Glutamatergic neuron (in vitro differentiated cells): ENCODE measurements around the gene TUBGCP2. TPM values are rescaled to one million over a fixed set of nuclear protein-coding genes. Genes with fewer than 3 reads are reported as not detected.
"Not testable (repeated sequence)": the region's sequence is repeated elsewhere in the genome, so short reads cannot be mapped to it uniquely, and the experiment has no call there.

Experiments
- DNase-seq: peaks from one replicate; pipeline ENCODE4 v3.0.0; 2022
- H3K27ac Mint-ChIP-seq: one replicate; pipeline ENCODE4 v1.8.0; 2020; ENCODE audit warnings: mild to moderate bottlenecking, mixed read lengths, inconsistent platforms; ENCODE audit not compliant: unreplicated experiment
- H3K27me3 Mint-ChIP-seq: one replicate; pipeline ENCODE4 v1.8.0; 2020; ENCODE audit warnings: mild to moderate bottlenecking, moderate library complexity, mixed read lengths, inconsistent platforms; ENCODE audit not compliant: unreplicated experiment
- H3K36me3 Mint-ChIP-seq: one replicate; pipeline ENCODE4 v1.8.0; 2020; ENCODE audit warnings: mild to moderate bottlenecking, mixed read lengths, inconsistent platforms; ENCODE audit not compliant: unreplicated experiment
- H3K4me1 Mint-ChIP-seq: one replicate; pipeline ENCODE4 v1.8.0; 2020; ENCODE audit warnings: mild to moderate bottlenecking, low read depth, mixed read lengths, inconsistent platforms; ENCODE audit not compliant: unreplicated experiment
- H3K4me3 Mint-ChIP-seq: one replicate; pipeline ENCODE4 v1.8.0; 2020; ENCODE audit warnings: mild to moderate bottlenecking, mixed read lengths, inconsistent platforms; ENCODE audit not compliant: unreplicated experiment
- H3K9me3 Mint-ChIP-seq: one replicate; pipeline ENCODE4 v1.8.0; 2020; ENCODE audit warnings: mild to moderate bottlenecking, moderate library complexity, mixed read lengths, inconsistent platforms; ENCODE audit not compliant: unreplicated experiment
- total RNA-seq: library from RNA; stranded (reverse); fragmentation: NEBNext Ultra II Directional; extraction: Animal tissue kit (Norgen Biotek cat#: 25700); gene quantifications from one replicate; pipeline ENCODE4 v1.2.1, GENCODE V29; 2021; ENCODE audit not compliant: unreplicated experiment
- TF ChIP-seq, protein P1 (sequence below): fragments of 200-600 bp; sonication (generic); IDR thresholded peaks from one replicate; pipeline ENCODE4 v1.5.0; 2021; ENCODE audit not compliant: partially characterized antibody, unreplicated experiment

TUBGCP2 gene
- total RNA-seq, 1 donor from 2014 or later, result 61.4 TPM

DNA sequence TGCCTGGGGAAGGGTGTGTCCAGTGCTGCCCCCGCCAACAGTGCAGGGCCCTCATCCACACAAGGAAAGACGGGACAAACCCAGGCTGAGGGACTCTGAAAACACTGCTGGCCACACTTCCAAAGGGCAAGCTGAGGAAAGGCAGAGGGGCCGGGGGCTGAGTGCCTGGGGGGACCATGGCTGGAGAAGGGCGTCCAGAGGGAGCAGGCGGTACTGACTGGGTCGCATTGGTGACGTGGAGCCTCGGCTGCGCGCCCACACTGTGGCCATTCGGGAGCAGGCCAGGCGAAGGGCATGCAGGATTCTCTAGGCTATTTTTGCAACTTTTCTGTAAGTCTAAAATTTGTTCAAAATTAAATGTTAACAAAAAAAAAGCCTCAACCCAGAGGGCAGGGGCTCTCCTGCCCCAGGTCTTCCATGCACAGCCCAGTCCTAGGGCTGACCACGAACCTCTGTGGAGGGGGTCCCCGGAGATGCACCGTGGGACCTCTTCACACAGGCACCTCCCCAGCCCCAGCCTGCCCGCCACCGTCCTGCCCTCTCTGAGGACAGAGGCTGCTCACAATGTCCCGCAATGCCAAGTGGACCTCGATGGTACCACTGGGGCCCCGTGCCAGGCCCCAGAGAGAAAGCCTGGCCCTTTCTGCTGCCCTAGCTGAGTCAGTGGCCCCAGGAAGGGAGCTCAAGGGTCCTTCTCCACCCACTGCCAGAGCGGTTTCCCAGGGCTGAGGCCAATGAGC lies 42.4 kb downstream of the TUBGCP2 start:
- Mint-ChIP-seq H3K27ac (no peak overlapping the region), H3K4me1 (peaks cover 7% of the 10 kb centered on the region), H3K36me3 (no peaks in the 10 kb centered on the region), H3K27me3 (peaks cover 11% of the 10 kb centered on the region), H3K4me3 (no peak overlapping the region), H3K9me3 (no peaks in the 10 kb centered on the region)
- no peak for DNase-seq
- TF ChIP-seq, protein P1, sequence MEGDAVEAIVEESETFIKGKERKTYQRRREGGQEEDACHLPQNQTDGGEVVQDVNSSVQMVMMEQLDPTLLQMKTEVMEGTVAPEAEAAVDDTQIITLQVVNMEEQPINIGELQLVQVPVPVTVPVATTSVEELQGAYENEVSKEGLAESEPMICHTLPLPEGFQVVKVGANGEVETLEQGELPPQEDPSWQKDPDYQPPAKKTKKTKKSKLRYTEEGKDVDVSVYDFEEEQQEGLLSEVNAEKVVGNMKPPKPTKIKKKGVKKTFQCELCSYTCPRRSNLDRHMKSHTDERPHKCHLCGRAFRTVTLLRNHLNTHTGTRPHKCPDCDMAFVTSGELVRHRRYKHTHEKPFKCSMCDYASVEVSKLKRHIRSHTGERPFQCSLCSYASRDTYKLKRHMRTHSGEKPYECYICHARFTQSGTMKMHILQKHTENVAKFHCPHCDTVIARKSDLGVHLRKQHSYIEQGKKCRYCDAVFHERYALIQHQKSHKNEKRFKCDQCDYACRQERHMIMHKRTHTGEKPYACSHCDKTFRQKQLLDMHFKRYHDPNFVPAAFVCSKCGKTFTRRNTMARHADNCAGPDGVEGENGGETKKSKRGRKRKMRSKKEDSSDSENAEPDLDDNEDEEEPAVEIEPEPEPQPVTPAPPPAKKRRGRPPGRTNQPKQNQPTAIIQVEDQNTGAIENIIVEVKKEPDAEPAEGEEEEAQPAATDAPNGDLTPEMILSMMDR, result no peak

DNA sequence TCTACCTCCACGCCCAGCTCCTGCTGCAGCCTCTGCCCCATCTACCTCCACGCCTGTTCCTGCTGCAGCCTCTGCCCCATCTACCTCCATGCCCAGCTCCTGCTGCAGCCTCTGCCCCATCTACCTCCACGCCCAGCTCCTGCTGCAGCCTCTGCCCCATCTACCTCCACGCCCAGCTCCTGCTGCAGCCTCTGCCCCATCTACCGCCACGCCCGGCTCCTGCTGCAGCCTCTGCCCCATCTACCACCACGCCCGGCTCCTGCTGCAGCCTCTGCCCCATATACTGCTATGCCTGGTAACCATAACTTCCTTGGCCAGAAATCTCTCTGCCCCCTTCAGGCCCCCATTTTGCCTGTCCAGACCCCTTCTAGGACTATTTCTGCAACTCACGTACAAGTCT lies 43.6 kb downstream of the TUBGCP2 start:
- H3K36me3 Mint-ChIP-seq, H3K27ac Mint-ChIP-seq, H3K9me3 Mint-ChIP-seq, H3K4me3 Mint-ChIP-seq, H3K4me1 Mint-ChIP-seq, DNase-seq: not testable (repeated sequence)
- H3K27me3 Mint-ChIP-seq, result peaks cover 11% of the 10 kb centered on the region

DNA sequence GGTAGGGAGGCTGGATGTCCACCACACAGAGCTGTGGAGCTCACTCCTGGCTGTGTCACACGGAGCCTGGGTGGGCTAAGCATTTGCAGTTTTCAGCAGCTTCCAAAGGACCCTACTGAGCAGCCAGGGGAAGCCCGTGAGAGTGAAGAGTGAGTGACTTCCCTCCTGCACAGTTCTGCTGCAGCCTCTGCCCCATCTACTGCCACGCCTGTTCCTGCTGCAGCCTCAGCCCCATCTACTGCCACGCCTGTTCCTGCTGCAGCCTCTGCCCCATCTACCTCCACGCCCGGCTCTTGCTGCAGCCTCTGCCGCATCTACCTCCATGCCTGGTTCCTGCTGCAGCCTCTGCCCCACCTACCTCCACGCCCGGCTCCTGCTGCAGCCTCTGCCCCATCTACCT lies 44.2 kb downstream of the TUBGCP2 start:
- Mint-ChIP-seq H3K27ac (no peak overlapping the region), H3K4me1 (peaks cover 9% of the 10 kb centered on the region), H3K27me3 (peaks cover 11% of the 10 kb centered on the region), H3K36me3 (no peaks in the 10 kb centered on the region), H3K4me3 (no peak overlapping the region), H3K9me3 (no peaks in the 10 kb centered on the region)
- TF ChIP-seq, protein P1, result no peak
- DNase-seq, result no peak

DNA sequence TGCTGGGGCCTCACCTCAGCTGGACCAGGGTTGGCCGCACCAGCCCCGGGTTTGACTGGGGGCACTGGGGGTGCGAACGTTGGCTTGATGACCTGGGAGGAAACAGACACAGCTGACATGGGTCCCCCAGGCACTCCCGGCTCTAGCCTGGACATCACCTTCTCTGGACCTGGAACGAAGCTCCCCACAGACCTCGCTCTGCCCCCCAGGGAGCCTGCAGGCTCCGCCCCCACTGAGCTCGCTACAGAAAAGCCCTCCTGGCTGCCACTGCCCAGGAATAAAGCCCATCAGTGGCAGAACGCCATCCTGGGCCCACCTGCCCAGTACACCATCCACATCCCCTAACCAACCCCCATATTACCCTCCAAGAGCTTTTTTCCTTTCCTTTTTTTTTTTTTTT lies 45.0 kb downstream of the TUBGCP2 start:
- DNase-seq, result no peak
- TF ChIP-seq, protein P1, result no peak
- H3K9me3 Mint-ChIP-seq, result no peaks in the 10 kb centered on the region
- H3K36me3 Mint-ChIP-seq, result no peaks in the 10 kb centered on the region
- H3K4me3 Mint-ChIP-seq, result no peak overlapping the region
- H3K27me3 Mint-ChIP-seq, result peaks cover 15% of the 10 kb centered on the region
- H3K27ac Mint-ChIP-seq, result no peak overlapping the region
- H3K4me1 Mint-ChIP-seq, result peaks cover 13% of the 10 kb centered on the region

DNA sequence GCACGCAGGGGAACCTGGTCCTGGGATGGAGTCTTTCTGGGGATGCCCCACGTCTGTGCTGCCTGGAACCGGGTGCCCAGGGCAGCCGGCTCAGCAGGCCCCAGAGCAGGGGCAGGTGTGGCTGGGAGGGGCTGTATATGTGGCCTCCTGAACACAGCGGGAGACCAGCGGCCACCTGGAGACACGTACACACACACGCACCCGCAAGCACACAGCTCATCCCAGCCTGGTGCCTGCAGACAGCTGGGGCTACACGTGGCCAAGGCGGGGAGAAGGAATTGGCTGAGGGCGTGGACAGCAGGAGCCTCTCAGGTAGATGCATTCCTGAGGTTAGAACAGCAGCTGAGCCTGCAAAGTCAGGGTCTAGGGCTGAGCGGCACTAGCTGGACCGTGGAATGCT lies 46.0 kb downstream of the TUBGCP2 start:
- H3K27me3 Mint-ChIP-seq, result peaks cover 15% of the 10 kb centered on the region
- H3K9me3 Mint-ChIP-seq, result no peaks in the 10 kb centered on the region
- H3K4me3 Mint-ChIP-seq, result peak overlapping the region; percentile 79
- H3K4me1 Mint-ChIP-seq, result peaks cover 13% of the 10 kb centered on the region
- no peak overlapping the region for H3K27ac Mint-ChIP-seq
- DNase-seq, result no peak
- TF ChIP-seq, protein P1, result no peak
- H3K36me3 Mint-ChIP-seq, result no peaks in the 10 kb centered on the region
